Measurements from ENCODE around the gene ABCB9. TPM values are rescaled to one million over a fixed set of nuclear protein-coding genes. Genes with fewer than 3 reads are reported as not detected.

ABCB9 gene
- total RNA-seq, 1 experiment from 2014 or later = 32.7 TPM

- ChIA-PET CTCF (no interaction called here), POLR2A (no interaction called here)
- peaks cover 29% of the 10 kb centered on the region for H3K4me1 ChIP-seq (ENCODE audit: control insufficient read depth, insufficient read depth, low read length)
- H3K4me3 ChIP-seq (ENCODE audit: low read depth in 2 of 2, low read length in 2 of 2) = no peak overlapping the region
- H3K9me3 ChIP-seq (ENCODE audit: control insufficient read depth, insufficient read depth, low read depth, low read length) = no peaks in the 10 kb centered on the region
- no TSS peak for BruUV-seq (replicated peaks)
- DNase-seq (ENCODE audit: low read depth, low spot score) = no peak
- no peaks in the 10 kb centered on the region for H3K27me3 ChIP-seq (ENCODE audit: control insufficient read depth, insufficient read depth, low read length)
- no peak for ATAC-seq
- intact Hi-C loops (cut with micrococcal nuclease; ENCODE audit: unreplicated experiment) (no loop called here), in situ Hi-C loops (cut with HindIII; ENCODE audit: low pct_unique_long_range_greater_than_20kb, low sequenced_read_pairs) (no loop called here)
- no peak for TF ChIP-seq SIN3A (IDR thresholded peaks at IDR 0.05; ENCODE audit: borderline replicate concordance, insufficient read depth, low read depth, low read length)
- TF ChIP-seq, protein P1, sequence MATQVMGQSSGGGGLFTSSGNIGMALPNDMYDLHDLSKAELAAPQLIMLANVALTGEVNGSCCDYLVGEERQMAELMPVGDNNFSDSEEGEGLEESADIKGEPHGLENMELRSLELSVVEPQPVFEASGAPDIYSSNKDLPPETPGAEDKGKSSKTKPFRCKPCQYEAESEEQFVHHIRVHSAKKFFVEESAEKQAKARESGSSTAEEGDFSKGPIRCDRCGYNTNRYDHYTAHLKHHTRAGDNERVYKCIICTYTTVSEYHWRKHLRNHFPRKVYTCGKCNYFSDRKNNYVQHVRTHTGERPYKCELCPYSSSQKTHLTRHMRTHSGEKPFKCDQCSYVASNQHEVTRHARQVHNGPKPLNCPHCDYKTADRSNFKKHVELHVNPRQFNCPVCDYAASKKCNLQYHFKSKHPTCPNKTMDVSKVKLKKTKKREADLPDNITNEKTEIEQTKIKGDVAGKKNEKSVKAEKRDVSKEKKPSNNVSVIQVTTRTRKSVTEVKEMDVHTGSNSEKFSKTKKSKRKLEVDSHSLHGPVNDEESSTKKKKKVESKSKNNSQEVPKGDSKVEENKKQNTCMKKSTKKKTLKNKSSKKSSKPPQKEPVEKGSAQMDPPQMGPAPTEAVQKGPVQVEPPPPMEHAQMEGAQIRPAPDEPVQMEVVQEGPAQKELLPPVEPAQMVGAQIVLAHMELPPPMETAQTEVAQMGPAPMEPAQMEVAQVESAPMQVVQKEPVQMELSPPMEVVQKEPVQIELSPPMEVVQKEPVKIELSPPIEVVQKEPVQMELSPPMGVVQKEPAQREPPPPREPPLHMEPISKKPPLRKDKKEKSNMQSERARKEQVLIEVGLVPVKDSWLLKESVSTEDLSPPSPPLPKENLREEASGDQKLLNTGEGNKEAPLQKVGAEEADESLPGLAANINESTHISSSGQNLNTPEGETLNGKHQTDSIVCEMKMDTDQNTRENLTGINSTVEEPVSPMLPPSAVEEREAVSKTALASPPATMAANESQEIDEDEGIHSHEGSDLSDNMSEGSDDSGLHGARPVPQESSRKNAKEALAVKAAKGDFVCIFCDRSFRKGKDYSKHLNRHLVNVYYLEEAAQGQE (IDR thresholded peaks at IDR 0.05; ENCODE audit: insufficient read depth in 1 of 2, low read depth in 2 of 2, low read length in 1 of 2) = no peak
- no peak overlapping the region for H3K27ac ChIP-seq (ENCODE audit: low read length)
- no peaks in the 10 kb centered on the region for H3K36me3 ChIP-seq (ENCODE audit: control insufficient read depth, insufficient read depth, low read length)
These were observed 44.3 kb downstream of the ABCB9 start for GRCh38 chr12:122921917-122922316.

- Histone ChIP-seq H3K27ac (ENCODE audit: low read length) (no peak overlapping the region), H3K27me3 (ENCODE audit: control insufficient read depth, insufficient read depth, low read length) (no peaks in the 10 kb centered on the region), H3K36me3 (ENCODE audit: control insufficient read depth, insufficient read depth, low read length) (no peaks in the 10 kb centered on the region), H3K4me1 (ENCODE audit: control insufficient read depth, insufficient read depth, low read length) (peaks cover 35% of the 10 kb centered on the region), H3K9me3 (ENCODE audit: control insufficient read depth, insufficient read depth, low read depth, low read length) (no peaks in the 10 kb centered on the region), H3K4me3 (ENCODE audit: low read depth in 2 of 2, low read length in 2 of 2) (no peak overlapping the region)
- TF ChIP-seq, protein P1 (IDR thresholded peaks at IDR 0.05; ENCODE audit: insufficient read depth in 1 of 2, low read depth in 2 of 2, low read length in 1 of 2) = no peak
- TF ChIP-seq CTCF (IDR thresholded peaks at IDR 0.05) (no peak), POLR2AphosphoS5 (IDR thresholded peaks at IDR 0.05; ENCODE audit: low read depth, low read length) (no peak), TCF7L2 (IDR thresholded peaks at IDR 0.05; ENCODE audit: low read depth, low read length) (no peak), SIN3A (IDR thresholded peaks at IDR 0.05; ENCODE audit: borderline replicate concordance, insufficient read depth, low read depth, low read length) (no peak)
- BruUV-seq (replicated peaks) = no TSS peak
- in situ Hi-C loops (cut with HindIII; ENCODE audit: low pct_unique_long_range_greater_than_20kb, low sequenced_read_pairs) = no loop called here
- no peak for DNase-seq (ENCODE audit: low read depth, low spot score)
- POLR2A ChIA-PET = no interaction called here
- no peak for ATAC-seq
- intact Hi-C loops (cut with micrococcal nuclease; ENCODE audit: unreplicated experiment) = no loop called here
- CTCF ChIA-PET = no interaction called here
These were observed 45.6 kb downstream of the ABCB9 start for GRCh38 chr12:122920687-122921086.
